ENCODE results near the gene NAV3.

- TF ChIP-seq CTCF (IDR thresholded peaks at IDR 0.05) (no peak), POLR2A (IDR thresholded peaks at IDR 0.05) (no peak)
Observed at GRCh38 chr12:78171061-78171460, 340.4 kb downstream of the NAV3 start.
